HG03175 (cell line): ENCODE measurements around the gene ANKS1A.

ENCODE experiments used
- ATAC-seq: cut with Tn5 transposase; IDR thresholded peaks from one replicate; pipeline ENCODE4 v1.9.1; 2021; ENCODE audit warnings: mild to moderate bottlenecking, moderate library complexity; ENCODE audit not compliant: unreplicated experiment

Gene ANKS1A

DNA sequence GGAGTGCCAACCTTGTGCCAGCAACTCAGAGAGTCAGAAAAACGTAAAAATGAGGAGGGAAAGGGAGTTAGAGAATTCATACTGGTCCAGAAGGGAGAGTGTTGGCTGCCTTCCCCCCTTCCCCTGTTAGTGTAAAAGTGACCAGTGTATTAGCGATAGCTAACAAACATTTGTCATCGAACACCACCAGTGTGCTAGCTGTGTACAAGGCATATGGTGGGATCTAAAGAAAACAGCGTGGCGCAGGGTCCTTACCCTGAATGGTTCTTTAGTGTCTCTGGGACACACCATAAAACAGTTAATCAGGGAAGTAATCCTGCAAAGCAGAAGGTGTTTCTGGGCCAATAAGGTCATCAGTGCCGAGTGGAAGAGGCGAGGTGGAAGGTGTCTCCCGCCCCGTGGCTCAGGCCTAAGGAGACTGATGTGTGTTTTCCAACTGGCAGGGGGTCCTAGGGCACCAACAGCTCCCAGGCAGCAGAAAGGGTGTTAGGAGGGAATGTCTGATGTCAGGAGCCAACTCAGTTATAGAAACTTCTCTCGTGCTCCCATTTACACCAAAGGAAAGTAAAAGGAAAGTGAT lies 160.2 kb downstream of the ANKS1A start:
- ATAC-seq, result no peak

- no peak for ATAC-seq
Observed at GRCh38 chr6:35049900-35050756, 161.1 kb downstream of the ANKS1A start.

DNA sequence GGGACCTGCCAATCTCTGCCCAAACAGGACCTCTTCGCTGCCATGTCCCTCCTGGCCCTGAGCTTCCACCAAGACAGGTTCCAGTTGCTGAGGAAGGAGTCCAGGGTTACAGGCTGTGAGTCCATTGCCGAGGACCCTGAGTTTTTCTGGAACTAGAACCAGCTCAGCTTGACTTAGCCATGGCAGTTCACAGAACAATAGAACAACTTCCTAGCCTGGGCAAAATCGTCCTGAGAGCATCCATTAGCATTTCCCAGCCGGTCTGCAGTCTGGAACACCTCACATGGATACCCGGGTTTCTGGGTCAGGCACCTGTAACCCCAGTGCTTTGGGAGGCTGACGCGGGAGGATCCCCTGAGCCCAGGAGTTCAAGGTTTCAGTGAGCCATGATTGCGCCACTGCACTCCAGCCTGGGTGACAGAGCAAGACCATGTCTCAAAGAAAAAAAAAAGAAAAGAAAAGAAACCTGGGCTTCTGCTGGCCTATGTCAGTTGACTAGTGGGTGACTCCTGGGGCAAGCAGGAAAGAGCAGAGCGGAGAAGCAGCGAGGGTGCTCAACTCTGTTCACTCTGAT lies 161.8 kb downstream of the ANKS1A start:
- no peak for ATAC-seq

DNA sequence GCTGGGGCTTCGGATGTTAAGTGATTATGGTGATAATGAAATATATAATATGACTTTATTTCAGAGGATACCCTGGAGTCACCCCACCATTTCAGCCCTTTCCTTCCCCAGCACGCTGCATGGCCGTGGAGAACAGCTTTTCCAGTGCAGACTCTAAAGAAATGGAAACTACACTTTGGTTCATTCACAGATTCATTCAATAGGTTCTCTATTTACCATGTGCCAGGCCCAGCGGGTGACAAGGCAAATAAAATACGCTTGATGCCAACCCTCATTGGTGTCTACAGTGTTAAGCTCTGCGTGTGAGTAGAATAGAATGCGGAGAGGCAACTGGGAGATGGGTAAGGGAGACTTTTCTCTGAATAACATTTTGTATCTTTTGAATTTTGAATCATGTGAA lies 162.3 kb downstream of the ANKS1A start:
- ATAC-seq, result no peak

- no peak for ATAC-seq
Observed at GRCh38 chr6:35051997-35052583, 163.0 kb downstream of the ANKS1A start.

DNA sequence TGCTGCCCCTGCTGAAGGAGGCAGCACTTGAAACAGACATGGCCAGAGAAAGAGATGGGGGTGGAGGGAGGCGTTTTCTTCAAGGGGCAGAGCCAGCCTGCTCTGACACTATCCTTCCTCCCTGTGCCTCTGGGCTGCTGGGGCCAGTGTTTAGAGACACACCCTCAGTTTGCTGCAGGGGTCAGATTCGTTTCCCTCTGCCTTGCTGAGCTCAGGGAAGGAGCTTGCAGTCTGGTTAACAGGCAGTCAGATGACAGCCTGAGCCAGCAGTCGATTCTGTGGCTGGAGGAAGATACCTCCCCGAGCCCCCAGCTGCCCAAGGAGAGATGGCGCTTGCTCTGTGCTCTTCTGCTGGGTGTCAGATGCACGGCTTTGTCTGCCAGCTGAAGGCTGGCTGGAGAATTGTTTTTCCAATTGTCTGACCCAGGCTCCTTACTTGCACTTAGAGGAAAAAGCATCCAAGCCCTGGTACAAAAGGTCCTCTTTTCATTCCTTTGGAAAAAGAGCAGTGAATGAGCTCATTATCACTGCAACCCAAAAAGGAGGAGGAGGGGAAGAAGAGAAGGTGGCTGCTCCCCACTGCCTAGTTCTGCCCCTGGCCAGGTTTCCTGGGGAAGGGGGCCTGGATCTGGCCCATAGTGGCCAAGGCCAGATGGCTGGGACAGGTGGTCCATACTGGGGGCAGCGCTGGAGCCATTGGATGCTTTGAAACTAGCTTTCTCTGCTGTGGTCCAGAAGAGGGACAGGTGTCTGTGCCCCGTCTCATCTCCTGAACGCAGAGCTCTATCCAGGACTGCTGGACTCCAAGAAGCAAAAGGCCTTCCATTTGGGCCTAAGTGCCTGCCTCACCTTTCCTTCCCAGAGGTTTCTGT lies 163.9 kb downstream of the ANKS1A start:
- no peak for ATAC-seq

DNA sequence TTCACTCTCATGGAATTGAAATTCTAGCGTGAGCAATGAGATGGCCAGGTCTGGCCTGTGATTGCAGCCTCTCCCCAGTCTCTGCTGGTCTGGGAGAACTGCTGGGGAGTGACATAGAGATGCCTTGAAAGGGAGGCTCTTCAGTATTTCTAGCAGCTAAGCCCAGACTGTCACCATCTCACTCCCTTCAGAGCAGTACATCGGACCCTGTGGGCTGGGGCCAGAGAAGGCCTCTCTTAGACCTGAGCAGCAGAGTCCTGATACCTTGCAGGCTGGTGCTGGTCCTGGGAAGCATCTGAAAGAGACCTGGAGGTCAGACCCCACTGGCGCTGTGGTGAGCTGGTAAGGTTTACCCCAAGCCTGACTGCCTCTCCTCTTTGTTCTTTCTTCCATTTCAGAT lies 164.6 kb downstream of the ANKS1A start:
- no peak for ATAC-seq

DNA sequence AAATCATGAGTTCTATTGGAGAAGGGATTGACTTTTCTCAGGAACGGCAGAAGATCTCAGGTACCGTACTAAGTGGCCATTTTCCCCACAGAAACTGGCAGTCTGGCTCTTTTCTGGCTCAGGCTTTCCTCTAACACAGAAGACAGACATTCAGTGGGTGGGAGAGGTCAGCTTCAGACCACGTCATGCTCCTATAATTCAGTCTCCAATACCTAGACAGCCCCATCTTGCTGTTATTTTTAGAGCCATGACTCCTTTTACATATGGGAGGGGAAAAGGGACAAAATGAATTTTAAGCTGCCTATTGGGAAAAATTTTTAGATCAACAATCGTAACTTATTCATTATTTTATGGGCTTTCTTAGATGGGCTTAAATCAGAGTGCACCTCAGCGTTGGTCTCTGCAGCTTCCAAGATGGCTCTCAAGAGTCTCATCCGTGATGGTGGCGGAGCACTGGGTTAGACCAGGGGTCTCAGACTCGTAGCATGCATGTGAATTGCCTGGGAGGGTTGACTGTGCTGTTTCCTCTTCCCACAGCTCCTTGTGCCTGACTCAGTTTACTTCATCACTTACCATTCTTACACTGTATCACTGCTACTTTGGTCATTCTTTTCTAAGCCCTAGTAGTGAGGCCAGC lies 165.2 kb downstream of the ANKS1A start:
- ATAC-seq, result no peak

DNA sequence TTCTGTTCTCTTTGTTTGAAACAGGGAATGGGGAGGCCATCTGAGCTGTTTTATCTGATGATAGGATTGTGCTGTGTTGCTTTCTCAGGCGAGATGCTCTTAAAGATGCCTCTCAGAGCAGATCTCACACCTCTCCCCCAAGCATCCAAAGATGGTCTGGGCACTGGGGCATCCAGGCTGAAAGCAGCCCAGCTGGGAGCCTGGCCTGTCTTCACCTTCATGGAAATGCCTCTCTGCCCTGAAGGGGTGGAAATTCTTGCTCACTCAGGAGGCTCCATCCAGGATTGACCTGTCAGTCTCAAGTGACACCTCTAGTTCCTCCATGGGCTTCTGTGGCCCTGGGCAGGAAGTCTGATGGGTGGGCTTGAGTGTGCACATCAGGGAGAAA lies 165.7 kb downstream of the ANKS1A start:
- no peak for ATAC-seq

DNA sequence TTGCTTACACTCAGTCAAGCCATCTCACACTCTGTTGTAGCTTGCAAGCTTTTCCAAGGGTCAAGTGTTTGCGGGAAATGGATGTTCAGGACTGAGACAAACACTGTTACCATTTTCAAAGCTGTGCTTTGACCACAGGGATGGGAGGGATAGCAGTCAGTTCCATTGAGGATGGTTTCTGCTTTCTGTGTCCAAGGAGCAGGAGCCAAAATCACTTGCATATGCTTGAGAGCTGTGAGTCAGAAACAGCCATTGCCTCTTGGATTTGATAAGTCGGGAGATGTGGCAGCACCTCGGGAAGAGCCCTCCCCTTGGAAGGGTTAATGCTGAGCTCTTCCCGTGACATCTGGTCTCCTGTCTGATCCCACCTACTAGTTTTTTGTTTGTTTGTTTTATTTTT lies 166.8 kb downstream of the ANKS1A start:
- ATAC-seq, result no peak

- ATAC-seq, result no peak
Observed at GRCh38 chr6:35056952-35057351, 167.9 kb downstream of the ANKS1A start.

DNA sequence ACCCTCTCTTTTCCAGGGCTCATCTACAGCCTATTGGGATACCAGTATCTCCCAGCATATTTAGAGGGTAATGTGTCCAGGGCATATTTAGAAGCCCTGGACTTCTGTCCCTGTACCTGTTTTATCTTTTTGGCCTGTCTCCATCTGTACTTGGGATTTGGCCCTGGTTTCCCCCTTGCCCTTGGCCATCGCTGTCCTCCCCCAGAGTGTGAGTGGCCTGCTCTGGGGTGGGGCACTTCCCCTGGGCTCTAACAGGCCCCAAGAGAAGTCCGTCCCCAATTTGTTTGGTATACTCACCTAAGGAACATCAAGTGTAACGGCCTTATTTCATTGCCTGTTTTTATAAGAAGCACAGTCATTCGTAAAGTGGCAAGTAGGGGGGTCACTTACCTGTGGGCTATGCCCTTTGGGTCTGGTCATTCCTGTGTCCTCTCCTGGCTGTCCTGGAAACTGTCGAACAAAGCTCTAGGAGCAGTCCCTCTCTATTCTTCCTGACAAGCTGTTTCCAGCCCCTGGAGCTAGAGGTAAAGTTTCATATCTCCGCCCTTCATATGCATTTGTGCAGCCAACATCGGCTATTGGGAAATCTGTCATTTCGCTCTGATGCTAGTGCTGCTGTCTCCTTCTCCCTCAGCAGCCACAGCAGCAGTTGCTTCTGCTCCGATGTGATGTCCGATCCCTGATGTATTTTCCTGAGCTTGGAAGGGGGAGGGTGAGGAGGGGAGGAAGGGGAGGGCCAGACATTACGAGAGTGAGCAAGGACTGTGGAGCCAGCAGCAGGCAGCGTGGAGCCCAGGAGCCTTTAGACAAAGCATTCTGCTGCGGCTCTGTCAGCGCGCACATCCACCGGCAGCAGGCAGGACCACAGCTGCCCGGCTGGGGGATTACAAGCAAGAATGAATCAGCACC lies 168.6 kb downstream of the ANKS1A start:
- no peak for ATAC-seq

DNA sequence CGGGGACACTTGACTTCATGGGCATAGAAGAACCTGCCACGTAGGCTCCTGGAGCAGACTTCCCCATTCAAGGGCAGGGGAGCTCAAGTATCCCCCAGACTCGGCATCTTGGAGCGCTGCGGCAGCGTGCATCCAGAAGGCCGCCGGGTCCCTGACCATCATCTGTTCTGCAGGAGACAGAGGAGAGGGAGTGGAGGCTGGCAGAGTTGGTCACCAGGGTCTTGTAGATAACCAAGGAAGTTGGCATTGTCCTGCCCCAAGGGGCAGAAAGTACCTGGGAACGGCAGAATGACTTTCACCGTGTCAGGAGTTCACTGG lies 169.3 kb downstream of the ANKS1A start:
- no peak for ATAC-seq

- ATAC-seq, result no peak
Observed at GRCh38 chr6:35058865-35059522, 169.9 kb downstream of the ANKS1A start.

GRCh38 chr6:35059596-35060345 lies 170.7 kb downstream of the ANKS1A start:
- no peak for ATAC-seq

DNA sequence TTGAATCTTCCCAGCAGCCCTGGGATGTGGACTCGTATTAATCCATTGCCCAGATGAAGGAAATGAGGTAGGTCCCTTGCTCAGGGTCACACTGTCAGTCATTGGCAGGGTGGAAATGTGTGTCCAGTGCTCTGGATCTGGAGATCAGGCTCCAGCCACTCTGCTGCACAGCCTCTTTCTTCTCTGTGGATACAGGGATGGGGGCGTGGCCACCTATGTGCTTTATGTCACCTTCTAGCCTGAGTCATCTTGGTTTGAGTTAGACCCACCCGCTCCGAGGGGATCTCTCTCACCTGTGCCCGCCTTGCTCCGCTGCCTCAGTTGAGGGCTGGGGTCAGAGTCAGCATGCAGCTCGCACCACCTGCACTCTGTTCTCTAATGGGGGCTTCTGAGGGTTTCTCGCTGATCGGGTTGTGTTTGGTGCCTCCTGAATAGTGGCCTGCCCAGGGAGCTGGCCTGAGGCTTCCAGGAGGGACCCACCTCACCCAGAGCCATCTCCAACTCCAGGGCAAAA lies 172.1 kb downstream of the ANKS1A start:
- ATAC-seq, result no peak

DNA sequence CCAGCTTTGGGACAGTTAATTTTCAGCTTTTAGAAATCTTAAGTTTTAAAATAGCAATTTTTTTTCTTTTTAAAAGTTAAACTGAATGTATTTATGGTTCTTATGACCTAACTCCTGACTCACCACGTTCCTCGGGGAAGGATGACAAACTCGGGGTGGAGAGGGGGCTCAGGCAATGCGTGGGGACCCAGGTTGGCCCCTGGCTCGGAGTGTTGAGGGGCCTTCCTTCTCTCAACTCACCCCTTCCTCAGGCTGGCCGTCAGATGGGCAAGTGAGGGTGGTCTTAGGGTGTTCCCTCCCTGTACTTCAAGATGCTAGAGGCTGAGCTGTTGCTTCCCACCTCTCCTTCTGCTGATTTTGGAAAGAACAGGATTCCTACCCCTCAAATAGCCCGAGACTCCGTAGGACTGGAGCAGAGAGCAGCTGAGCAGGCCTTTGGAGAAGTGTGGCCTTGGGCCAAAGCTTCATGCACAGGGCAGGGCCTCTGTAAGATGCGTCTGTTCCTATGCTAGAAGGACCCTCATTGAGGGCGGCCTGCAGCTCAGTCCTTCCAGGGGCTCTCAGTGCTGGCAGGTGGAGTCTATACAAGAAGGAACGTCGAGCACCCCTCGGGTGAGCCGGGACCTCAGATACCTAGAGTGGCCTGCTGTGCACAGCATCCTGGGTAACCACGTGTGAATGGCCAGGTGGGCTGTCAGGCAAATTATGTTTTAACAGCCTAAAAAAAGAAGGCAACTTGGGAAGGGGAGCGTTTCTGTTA lies 172.8 kb downstream of the ANKS1A start:
- ATAC-seq, result no peak
